GM18520 (cell line): Measurements from ENCODE around the gene TLCD3B.

Source experiments
- ATAC-seq: cut with Tn5 transposase; IDR thresholded peaks from one replicate; pipeline ENCODE4 v1.9.1; 2021; ENCODE audit not compliant: unreplicated experiment

The TLCD3B gene

DNA sequence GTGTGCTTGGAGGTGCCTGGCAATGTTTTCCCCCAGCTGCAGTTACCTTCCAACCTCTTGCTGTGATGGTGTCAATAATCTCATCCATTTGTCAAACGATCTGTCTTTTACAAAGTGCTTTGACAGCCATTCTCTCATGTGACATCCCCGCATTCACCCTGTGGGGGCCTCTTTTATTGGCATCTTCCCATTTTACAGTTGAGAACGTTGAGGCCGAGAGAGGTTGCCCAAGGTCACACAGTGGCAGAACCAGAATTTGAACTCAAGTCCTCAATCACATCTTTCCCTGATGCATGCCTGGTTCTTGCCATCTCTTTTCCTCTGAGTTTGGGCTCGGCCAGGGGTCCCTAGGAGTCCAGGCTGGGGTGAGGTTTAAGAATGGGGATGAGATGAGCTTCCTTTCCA, 55.9 kb downstream of the TLCD3B start:
- ATAC-seq, result no peak
